GM21447 (cell line): Measurements from ENCODE around the gene PIK3CD.
"Not testable (repeated sequence)": the region's sequence is repeated elsewhere in the genome, so short reads cannot be mapped to it uniquely, and the experiment has no call there.

Experiments used
- ATAC-seq: cut with Tn5 transposase; IDR thresholded peaks from one replicate; pipeline ENCODE4 v1.9.1; 2021; ENCODE audit not compliant: unreplicated experiment

PIK3CD gene

DNA sequence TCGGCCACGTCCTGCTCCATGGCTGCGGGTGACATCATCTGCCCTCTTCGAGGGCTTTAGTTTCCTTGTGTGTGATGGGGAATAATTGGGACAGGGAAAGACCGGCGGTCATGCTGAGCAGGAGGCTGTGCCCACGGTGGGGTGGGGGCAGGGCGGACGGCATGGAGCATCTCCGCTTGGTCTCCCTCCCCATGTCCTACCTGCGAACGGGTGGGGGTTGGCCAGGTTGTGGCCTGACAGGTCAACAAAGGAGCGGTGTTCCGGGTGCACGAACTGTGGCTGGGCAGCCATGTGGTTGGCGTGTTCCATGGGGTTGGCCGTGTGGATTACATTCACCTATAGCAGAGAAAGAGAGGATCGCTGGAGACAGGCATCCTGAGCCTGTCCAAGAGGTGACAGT, 80.0 kb downstream of the PIK3CD start:
- ATAC-seq = no peak

DNA sequence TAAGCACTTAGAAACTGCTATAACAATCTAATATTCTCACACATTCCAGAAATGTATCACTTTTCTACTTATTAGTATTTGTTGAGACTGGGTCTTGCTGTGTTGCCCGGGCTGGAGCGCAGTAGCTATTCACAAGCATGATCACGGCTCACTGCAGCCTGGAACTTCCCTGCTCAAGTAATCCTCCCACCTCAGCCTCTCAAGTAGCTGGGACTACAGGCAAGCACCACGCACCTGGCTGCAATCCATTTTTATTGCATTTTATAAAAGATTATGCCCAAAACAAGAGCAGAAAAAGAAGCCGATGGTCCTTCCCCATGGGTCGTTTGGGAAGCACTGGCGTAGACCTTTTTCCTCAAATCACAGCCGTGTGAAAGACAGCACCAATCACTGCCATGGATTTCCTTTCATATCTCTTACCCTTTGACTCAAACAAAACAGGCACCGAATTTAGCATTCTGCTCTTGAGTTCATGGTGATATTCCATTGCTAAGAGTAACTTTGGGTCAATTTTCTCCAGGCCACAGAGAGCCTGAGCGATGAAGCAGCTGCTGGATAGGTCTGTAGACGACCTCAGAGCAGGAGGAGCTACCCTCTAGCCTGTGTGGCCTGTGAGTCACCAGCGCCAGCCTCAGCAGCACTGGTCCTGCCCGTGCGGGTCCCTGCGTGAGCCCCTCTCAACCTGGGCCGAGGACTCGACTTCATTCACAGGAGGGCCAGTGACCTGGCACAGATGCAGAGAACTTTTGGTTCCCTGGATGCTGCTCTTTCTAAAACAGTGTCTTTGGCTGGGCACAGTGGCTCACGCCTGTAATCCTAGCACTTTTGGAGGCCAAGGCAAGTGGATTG, 80.8 kb downstream of the PIK3CD start:
- no peak for ATAC-seq

DNA sequence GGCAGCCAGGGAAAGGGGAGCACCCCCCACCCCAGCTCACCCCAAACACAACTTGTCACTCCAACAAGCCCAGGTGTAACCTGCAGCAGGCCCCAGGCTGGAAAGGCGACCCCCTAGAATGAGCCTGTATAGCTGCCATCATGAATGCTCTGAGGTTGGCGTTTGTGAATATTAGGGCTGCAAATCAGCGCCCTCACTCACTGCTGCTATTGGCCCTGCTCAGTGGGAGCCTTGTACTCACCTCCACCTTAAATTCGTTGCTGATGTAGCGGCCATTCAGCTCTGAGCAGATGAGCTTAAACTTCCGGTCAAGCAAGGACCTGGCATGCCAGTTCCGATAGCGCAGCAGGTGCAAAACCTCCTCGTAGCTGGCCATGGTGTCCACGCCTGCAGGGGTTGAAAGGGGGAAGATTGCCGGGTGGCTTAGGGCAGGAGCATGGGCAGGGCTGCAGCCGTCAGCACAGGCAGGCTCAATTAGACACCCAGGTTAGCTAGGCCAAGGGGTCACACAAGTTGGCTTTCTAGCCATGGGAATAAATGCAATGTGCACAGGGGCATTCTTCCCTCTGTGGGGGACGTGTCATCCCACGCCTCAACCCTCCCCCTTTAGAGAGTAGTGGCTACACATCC, 81.7 kb downstream of the PIK3CD start:
- ATAC-seq = no peak

GRCh38 chr1:9735800-9736199, 84.3 kb downstream of the PIK3CD start:
- ATAC-seq = no peak

GRCh38 chr1:9736241-9736640, 84.7 kb downstream of the PIK3CD start:
- no peak for ATAC-seq

GRCh38 chr1:9737057-9737456, 85.5 kb downstream of the PIK3CD start:
- ATAC-seq = no peak

DNA sequence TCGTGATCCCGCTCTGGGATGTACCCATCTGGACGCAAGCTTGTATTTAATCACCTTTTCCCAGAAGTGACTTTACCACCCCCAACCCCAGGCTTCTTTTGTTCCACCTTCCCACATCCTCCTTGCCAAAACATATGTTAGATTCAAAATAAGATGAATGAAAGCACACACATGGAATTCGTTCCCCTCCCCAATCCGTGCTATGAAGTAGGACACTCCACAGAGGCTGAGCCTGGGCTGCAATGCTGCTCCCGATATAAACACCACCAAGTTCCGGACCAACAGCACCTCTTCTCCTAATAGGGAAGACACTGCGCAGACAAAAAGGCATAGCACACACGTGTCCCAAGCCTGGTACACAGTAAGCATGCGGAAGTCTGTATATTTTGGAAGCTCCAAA, 86.1 kb downstream of the PIK3CD start:
- no peak for ATAC-seq

- ATAC-seq = no peak
These were observed 92.7 kb downstream of the PIK3CD start for GRCh38 chr1:9744106-9744799.

GRCh38 chr1:9746211-9746610, 94.7 kb downstream of the PIK3CD start:
- ATAC-seq = no peak

DNA sequence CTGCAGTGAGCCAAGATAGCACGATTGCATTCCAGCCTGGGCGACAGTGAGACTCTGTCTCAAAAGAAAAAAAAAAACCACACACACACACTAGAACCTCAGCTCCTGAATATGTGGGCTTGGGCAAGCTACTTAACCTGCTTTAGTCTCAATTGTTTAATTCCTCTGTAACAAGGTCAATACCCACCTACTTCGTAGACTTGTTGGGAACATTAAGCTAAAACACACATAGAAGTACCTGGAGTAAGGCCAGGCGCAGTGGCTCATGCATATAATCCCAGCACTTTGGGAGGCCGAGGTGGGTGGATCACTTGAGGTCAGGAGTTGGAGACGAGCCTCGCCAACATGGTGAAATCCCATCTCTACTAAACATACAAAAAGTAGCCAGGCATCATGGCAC, 95.1 kb downstream of the PIK3CD start:
- ATAC-seq = no peak

DNA sequence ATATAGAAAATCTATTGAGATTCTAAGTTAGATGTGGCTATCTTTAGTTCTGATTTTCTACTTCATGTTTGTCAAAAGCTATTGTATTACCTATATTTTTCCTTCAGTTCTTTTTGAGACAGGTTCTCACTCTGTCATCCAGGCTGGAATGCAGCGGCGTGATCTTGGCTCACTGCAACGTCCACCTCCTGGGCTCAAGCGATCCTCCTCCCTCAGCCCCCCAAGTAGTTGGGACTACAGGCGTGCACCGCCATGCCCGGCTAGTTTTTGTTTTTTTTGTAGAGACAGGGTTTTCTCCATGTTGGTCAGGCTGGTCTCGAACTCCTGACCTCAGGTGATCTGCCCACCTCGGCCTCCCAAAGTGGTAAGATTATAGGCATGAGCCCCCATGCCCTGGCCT, 96.9 kb downstream of the PIK3CD start:
- not testable (repeated sequence) for ATAC-seq

- no peak for ATAC-seq
These were observed 97.8 kb downstream of the PIK3CD start for GRCh38 chr1:9749361-9749760.

DNA sequence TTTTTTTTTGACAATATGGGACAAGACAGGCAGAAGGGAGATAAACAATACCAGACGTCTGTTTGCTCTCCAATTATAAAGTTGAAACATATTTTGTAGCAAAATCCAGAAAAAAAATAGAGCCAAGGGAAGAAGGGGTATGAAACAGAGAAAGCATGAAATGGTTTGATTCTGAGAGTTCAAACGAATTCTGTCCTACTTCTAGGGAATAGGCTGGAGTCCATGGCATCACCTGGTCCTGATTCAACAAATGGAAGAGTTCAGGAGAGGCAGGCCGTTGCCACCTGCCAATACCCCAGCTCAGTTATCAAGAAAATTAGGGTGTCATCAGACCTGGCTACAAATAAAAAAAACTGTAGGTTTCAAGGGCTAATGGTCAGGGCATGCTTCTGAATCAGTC, 100.4 kb downstream of the PIK3CD start:
- ATAC-seq = no peak

DNA sequence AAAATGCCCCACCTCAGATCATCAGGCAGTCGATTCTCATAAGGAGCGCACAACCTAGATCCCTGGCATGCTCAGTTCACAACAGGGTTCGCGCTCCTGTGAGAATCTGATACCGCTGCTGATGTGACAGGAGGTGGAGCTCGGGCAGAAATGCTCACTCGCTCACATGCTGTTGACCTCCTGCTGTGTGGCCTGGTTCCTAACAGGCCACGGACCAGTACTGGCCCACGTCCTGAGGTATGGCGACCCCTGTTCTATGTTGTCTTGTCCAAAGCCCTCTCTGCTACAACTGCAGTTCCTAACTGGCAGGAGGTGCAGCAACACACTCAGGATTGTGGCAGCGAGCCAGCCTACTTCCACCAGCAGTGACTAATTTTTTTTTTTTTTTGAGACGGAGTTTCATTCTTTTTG, 101.6 kb downstream of the PIK3CD start:
- ATAC-seq = no peak

DNA sequence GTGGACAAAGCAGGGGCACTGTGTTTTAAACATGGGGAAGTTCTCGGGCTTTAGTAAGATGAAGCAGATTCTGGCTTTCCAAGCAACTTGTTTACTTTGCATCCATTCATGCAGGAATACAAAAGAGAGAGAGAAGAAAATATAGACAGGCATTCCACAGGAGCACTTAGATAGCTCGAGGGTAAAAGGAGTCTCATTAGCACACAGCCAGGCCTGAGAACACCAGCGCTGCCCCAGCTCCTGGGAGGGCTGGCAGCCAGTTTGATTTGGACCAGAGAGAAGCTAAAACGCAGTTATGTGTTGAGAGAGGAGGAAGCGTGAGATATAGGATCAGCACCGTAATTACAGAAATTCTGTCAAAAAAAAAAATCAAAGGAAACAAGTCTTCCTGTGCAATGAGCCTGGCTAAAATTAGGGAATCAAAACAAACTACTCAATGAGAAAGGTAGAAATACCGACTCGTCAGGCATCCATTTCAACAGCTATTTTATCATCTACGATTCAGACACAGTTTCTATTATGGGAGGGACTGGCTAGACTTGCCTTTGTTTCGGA, 104.0 kb downstream of the PIK3CD start:
- ATAC-seq = no peak

GRCh38 chr1:9758559-9759121, 107.1 kb downstream of the PIK3CD start:
- no peak for ATAC-seq

DNA sequence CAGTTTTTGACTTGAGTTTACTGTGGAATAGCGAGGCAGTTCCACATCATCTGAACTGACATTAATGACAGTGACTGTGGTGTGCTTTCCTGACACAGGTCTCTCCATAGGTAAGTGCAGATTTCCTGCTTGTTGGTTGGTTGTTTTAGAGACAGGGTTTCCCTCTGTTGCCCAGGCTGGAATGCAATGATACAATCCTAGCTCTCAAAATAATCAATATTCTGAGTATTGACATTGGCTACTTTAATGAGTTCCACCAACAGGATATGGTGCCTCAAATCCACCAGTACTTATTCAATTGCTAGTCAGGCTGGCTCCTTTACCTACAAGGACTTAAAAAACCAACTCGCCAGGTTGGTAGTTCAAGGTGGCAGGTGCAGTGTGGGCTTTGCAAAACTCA, 108.4 kb downstream of the PIK3CD start:
- no peak for ATAC-seq

DNA sequence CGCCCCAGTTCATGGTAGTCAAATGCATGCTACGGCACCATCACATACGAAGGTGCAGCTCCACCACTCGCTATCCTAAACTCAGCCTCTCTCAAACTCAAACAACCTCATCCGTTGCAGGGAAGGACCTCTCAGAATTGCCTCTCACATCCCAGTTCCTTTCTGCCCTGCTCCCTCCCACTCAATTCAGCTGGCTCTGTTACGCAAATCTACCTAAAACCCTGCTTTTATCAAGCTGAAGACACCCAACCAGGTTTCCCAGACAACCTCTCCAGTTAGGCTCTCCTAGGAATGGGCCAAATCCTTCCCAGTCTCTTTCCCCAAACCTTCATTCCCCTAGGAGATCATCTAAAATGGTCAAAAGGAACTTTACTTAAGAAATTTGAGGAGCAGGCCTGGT, 109.3 kb downstream of the PIK3CD start:
- ATAC-seq = no peak

- ATAC-seq = no peak
These were observed 110.3 kb downstream of the PIK3CD start for GRCh38 chr1:9761855-9762254.

- ATAC-seq = not testable (repeated sequence)
These were observed 110.9 kb downstream of the PIK3CD start for GRCh38 chr1:9762446-9762845.

DNA sequence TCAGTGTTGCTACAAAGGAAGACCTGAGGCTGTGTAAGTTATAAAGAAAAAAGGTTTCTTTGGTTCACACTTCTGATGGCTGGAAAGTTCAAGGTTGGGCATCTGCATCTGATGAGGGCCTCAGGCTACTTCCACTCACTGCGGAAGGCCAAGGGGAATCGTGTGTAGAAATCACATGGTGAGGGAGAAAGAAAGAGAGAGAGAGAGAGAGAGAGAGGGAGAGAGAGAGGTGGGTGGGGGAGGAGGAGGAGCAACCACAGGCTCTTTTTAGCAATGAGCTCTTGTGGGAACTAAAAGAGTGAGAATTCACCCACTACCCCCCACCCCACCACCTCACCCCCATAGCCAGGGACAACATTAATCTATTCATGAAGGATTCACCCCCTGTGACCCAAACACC, 112.4 kb downstream of the PIK3CD start:
- no peak for ATAC-seq
